Progenitor cell of endocrine pancreas (in vitro differentiated cells): Measurements from ENCODE around the gene USP6. TPM values are rescaled to one million over a fixed set of nuclear protein-coding genes. Genes with fewer than 3 reads are reported as not detected.

Experiments used
- DNase-seq: peaks from one replicate; pipeline ENCODE4 v3.0.0; 2021; ENCODE audit warnings: low spot score; ENCODE audit not compliant: unreplicated experiment
- H3K27ac Mint-ChIP-seq: 2 replicates; pipeline ENCODE4 v1.8.0; 2021; ENCODE audit warnings: mild to moderate bottlenecking, moderate library complexity, mixed read lengths
- H3K27me3 Mint-ChIP-seq: 2 replicates; pipeline ENCODE4 v1.8.0; 2021; ENCODE audit warnings: mixed read lengths
- H3K36me3 Mint-ChIP-seq: 2 replicates; pipeline ENCODE4 v1.8.0; 2022; ENCODE audit warnings: mixed read lengths; ENCODE audit not compliant: insufficient read depth
- H3K4me1 Mint-ChIP-seq: 2 replicates; pipeline ENCODE4 v1.8.0; 2021; ENCODE audit warnings: low read depth, mixed read lengths
- H3K4me3 Mint-ChIP-seq: 2 replicates; pipeline ENCODE4 v1.8.0; 2021; ENCODE audit warnings: low read depth, mild to moderate bottlenecking, moderate library complexity, mixed read lengths
- H3K9me3 Mint-ChIP-seq: 2 replicates; pipeline ENCODE4 v1.8.0; 2021; ENCODE audit warnings: low read depth, mixed read lengths
- total RNA-seq: library from RNA; stranded (reverse); gene quantifications from 2 replicates; pipeline ENCODE4 v1.2.1, GENCODE V29; 2021
- TF ChIP-seq, protein P1 (sequence below): fragments of 200-600 bp; sonication (generic); IDR thresholded peaks from one replicate; pipeline ENCODE4 v1.5.0; 2021; ENCODE audit warnings: antibody characterized with exemption, mild to moderate bottlenecking; ENCODE audit not compliant: unreplicated experiment

USP6 gene
- total RNA-seq, 1 donor from 2014 or later: 0.84 TPM

DNA sequence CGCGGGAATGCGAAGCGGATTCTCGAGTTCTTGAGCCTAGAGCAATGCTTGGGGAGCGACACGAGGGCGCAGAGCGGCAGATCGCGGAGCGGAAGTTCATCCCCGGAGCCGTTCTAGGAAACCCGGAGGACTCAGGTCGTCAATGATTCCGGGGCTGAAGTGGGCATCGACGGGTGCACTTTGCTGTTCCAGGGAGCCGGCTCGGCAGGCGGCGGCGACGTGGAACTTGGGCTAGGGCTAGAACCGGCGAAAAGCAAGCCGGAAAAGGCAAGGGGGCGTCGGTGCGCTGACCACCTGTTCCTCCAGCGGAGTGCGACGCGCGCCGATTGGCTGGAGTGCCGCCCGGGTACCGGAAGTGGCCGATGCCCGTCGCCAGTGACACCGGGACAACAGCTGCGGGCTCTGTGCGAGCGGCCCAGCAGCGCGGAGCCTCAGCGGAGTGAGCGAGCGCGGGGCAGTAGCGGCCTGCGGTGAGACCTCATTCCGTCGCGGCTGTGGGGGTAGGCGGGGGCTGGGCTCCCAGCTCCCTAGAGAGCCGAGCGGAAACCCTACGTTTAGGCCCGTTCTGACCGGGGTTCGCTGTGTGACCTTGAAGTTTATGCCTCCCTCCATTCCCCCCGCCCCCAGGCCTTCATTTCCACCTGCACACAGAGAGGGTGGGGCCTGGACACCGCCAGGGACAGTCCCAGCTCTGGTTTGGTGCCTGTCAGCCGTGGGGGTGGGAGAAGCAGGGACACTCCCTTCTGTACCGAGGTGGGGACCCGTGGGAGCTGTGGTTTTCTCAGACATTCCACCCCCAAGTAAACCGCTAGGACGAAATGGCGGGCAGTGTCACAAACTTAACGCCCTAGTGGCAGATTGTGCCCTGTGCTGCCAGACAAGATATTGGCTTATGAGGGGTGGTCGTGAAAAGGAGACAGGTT, 37.5 kb upstream of the USP6 start, which contains the start of gene ZFP3:
TSS of gene ZFP3 (plus strand) at position 362 of the 923 bp plus-strand sequence. CDS start 13,038 bp downstream, outside the sequence.
- peaks cover 7% of the 10 kb centered on the region for H3K9me3 Mint-ChIP-seq
- peaks cover 6% of the 10 kb centered on the region for H3K36me3 Mint-ChIP-seq
- no peak for DNase-seq
- H3K27ac Mint-ChIP-seq: peak within 1 kb of the TSS; percentile 20
- H3K4me3 Mint-ChIP-seq: peak within 1 kb of the TSS; percentile 65
- peaks cover 8% of the 10 kb centered on the region for H3K4me1 Mint-ChIP-seq
- no peaks in the 10 kb centered on the region for H3K27me3 Mint-ChIP-seq
- TF ChIP-seq, protein P1, sequence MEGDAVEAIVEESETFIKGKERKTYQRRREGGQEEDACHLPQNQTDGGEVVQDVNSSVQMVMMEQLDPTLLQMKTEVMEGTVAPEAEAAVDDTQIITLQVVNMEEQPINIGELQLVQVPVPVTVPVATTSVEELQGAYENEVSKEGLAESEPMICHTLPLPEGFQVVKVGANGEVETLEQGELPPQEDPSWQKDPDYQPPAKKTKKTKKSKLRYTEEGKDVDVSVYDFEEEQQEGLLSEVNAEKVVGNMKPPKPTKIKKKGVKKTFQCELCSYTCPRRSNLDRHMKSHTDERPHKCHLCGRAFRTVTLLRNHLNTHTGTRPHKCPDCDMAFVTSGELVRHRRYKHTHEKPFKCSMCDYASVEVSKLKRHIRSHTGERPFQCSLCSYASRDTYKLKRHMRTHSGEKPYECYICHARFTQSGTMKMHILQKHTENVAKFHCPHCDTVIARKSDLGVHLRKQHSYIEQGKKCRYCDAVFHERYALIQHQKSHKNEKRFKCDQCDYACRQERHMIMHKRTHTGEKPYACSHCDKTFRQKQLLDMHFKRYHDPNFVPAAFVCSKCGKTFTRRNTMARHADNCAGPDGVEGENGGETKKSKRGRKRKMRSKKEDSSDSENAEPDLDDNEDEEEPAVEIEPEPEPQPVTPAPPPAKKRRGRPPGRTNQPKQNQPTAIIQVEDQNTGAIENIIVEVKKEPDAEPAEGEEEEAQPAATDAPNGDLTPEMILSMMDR: no peak

DNA sequence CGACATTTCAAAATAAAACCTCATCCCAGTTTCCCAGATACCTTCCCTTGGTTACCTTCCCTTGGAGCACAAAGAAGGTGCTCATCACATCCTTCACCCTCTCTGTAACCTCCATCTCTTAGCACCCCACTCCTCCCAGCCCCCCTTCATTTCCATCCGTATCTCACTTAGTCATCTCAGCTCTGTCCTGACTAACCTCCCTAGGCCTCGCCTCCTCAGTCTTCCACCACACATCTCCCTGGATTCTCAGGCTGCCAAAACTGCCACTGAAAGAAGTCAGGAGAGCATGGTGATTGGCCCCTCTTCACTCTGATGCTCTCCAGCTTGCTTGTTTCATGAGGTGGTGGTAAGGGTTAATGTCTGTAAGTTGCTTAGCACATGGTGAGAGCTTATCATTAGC, 35.2 kb upstream of the USP6 start:
- no peak overlapping the region for H3K27ac Mint-ChIP-seq
- H3K9me3 Mint-ChIP-seq: peaks cover 12% of the 10 kb centered on the region
- H3K36me3 Mint-ChIP-seq: peaks cover 6% of the 10 kb centered on the region
- H3K27me3 Mint-ChIP-seq: no peaks in the 10 kb centered on the region
- DNase-seq: no peak
- peaks cover 2% of the 10 kb centered on the region for H3K4me1 Mint-ChIP-seq
- TF ChIP-seq, protein P1: no peak
- H3K4me3 Mint-ChIP-seq: no peak overlapping the region

- H3K9me3 Mint-ChIP-seq: peaks cover 55% of the 10 kb centered on the region
- DNase-seq: no peak
- H3K4me3 Mint-ChIP-seq: no peak overlapping the region
- H3K36me3 Mint-ChIP-seq: peaks cover 44% of the 10 kb centered on the region
- H3K4me1 Mint-ChIP-seq: no peaks in the 10 kb centered on the region
- TF ChIP-seq, protein P1: no peak
- no peak overlapping the region for H3K27ac Mint-ChIP-seq
- H3K27me3 Mint-ChIP-seq: peaks cover 6% of the 10 kb centered on the region
Measured at GRCh38 chr17:5092218-5093010, 23.4 kb upstream of the USP6 start.

- no peaks in the 10 kb centered on the region for H3K4me1 Mint-ChIP-seq
- peaks cover 30% of the 10 kb centered on the region for H3K36me3 Mint-ChIP-seq
- DNase-seq: no peak
- peaks cover 34% of the 10 kb centered on the region for H3K9me3 Mint-ChIP-seq
- TF ChIP-seq, protein P1: no peak
- peak overlapping the region; percentile 96 for H3K27ac Mint-ChIP-seq
- peaks cover 11% of the 10 kb centered on the region for H3K27me3 Mint-ChIP-seq
- H3K4me3 Mint-ChIP-seq: peak overlapping the region; percentile 90
Measured at GRCh38 chr17:5096731-5097100, 19.1 kb upstream of the USP6 start.
